ENCODE measurements around the gene KMT2E.

DNA sequence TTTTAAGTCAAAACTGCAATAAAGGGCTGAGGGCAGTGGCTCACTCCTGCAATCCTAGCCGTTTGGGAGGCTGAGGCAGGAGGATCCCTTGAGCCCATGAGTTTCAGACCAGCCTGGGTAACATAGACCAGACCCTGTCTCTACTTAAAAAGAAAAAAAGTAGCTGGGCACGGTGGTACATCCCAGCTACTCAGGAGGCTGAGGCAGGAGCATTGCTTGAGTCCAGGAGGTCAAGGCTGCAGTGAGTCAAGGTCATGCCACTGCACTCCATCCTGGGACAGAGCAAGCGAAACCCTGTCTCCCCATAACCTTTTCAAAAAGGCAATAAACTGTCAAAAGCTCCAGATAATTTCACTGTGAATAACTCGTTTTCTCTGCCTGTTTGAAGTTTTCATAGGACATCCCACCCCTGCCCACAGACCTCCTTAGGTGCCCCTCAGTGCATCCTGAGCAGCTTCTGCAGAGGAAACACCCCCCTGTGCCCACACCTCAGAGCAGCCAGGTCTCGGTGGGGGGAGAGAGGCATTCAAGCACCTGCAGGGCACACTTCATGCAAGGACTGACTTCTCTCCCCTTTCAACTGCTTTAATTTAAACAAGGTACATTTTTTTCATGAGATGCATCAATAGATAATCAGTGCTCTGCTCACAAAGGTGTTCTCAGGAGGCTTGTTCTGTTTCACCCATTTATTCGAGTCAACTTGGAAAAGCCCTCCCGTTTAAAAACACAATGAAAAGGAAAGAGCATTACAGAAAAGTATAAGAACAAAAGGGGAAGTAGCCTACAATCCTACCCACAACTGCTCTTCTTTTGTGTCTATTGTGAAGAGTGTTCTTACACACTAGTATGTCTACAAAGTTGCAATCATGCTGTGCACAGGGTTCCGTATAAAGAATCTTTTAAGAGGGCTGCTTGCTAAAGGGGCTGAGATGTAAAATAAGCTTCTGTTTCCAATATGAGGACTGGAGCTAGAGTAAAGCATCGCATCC is 104.9 kb downstream of the KMT2E start:
- TF ChIP-seq, protein P1, sequence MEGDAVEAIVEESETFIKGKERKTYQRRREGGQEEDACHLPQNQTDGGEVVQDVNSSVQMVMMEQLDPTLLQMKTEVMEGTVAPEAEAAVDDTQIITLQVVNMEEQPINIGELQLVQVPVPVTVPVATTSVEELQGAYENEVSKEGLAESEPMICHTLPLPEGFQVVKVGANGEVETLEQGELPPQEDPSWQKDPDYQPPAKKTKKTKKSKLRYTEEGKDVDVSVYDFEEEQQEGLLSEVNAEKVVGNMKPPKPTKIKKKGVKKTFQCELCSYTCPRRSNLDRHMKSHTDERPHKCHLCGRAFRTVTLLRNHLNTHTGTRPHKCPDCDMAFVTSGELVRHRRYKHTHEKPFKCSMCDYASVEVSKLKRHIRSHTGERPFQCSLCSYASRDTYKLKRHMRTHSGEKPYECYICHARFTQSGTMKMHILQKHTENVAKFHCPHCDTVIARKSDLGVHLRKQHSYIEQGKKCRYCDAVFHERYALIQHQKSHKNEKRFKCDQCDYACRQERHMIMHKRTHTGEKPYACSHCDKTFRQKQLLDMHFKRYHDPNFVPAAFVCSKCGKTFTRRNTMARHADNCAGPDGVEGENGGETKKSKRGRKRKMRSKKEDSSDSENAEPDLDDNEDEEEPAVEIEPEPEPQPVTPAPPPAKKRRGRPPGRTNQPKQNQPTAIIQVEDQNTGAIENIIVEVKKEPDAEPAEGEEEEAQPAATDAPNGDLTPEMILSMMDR (IDR thresholded peaks at IDR 0.05) = no peak
- no peak for TF ChIP-seq POLR2A (IDR thresholded peaks at IDR 0.05)
- no peak for TF ChIP-seq POLR2AphosphoS5 (IDR thresholded peaks at IDR 0.05)

All from prostate gland (tissue), 2 donors.